ENCODE data around the gene CLCN4.

Gene CLCN4

DNA sequence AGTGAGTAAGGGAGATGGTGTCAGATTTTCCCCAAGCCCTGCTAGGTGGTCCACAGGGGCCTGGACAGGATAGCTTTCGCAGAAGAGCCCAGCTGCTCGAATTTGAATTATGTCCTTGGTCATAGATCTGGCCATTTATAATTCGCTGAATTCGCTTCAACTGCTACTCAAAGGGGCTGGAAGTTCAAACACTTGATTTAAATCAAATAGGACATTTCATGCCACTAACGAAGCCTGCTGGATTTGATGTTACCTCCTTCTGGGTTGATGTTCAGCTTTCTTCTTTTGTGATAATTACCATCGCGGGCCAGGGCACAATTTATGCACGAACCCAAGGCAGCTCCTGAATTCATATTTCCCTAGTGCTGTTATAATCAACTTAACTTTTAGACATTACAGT, 67.0 kb downstream of the CLCN4 start:
- in situ Hi-C loops (cut with MboI; ENCODE audit: low sequenced_read_pairs, unreplicated experiment), result no loop called here
- no peak for TF ChIP-seq CTCF (IDR thresholded peaks at IDR 0.05; ENCODE audit: borderline replicate concordance, control extremely low read depth, extremely low read depth, insufficient read depth, missing control alignments)
- DNase-seq (ENCODE audit: low spot score), result no peak

DNA sequence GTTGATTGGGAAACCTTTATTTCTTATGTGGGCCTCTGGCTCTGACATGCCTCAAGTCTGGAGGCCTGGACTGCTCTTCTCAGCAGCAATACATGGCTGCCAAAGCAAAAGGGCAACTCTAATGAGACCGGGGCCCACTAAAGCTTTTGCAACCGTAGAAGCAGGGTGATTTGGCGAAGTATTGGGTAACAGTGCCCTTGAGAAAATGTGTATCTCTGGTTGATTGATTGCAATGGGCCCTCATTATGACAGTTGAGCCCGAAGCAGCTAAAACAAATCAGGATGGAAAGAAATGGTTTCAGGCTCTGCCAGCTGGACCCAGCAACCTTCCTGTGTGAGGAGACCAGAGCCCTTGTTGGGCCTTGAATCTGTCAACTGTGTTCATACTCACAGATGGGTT, 73.4 kb downstream of the CLCN4 start:
- in situ Hi-C loops (cut with MboI; ENCODE audit: low sequenced_read_pairs, unreplicated experiment), result no loop called here
- no peak for DNase-seq (ENCODE audit: low spot score)
- TF ChIP-seq CTCF (IDR thresholded peaks at IDR 0.05; ENCODE audit: borderline replicate concordance, control extremely low read depth, extremely low read depth, insufficient read depth, missing control alignments), result no peak

DNA sequence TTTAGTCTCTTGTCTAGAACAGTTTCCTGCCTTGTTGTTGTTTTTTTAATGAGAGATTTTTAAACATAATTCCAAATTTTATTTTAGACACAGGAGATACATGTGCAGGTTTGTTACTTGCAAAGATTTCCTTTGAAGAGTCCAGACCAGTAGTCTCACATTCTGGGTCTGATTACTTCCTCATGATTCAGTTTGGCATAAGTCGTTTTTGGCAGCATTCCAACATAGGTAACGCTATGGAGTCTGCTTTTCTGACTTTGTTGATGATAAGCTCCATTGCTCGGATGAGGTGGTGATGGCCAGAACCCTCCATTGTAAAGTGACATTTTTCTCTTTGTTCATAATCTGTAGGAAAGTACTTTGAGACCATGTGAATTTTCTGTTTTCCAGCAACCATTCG, 74.7 kb downstream of the CLCN4 start:
- no peak for DNase-seq (ENCODE audit: low spot score)
- no peak for TF ChIP-seq CTCF (IDR thresholded peaks at IDR 0.05; ENCODE audit: borderline replicate concordance, control extremely low read depth, extremely low read depth, insufficient read depth, missing control alignments)
- in situ Hi-C loops (cut with MboI; ENCODE audit: low sequenced_read_pairs, unreplicated experiment), result no loop called here

DNA sequence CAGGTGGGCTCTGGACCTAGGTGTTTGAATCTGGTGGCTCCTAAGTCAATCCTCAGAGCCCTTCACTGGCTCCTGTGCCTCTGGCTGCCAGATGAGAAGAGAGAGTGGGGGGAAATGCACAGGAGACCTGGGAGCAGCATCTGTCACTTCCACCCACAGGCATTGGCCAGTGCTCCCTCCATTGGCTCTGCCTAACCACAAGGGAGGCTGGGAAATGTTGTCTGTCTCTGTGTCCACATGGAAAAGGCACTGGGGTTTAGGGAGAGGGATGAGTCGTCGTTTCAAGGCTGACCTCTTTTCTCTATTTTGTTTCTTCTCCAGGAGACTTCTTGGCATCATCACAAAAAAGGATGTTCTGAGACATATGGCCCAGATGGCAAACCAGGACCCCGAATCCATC, 76.4 kb downstream of the CLCN4 start:
- in situ Hi-C loops (cut with MboI; ENCODE audit: low sequenced_read_pairs, unreplicated experiment), result no loop called here
- TF ChIP-seq CTCF (IDR thresholded peaks at IDR 0.05; ENCODE audit: borderline replicate concordance, control extremely low read depth, extremely low read depth, insufficient read depth, missing control alignments), result no peak
- no peak for DNase-seq (ENCODE audit: low spot score)

GRCh38 chrX:10233696-10234095, 76.9 kb downstream of the CLCN4 start:
- DNase-seq (ENCODE audit: low spot score), result no peak
- TF ChIP-seq CTCF (IDR thresholded peaks at IDR 0.05; ENCODE audit: borderline replicate concordance, control extremely low read depth, extremely low read depth, insufficient read depth, missing control alignments), result no peak
- in situ Hi-C loops (cut with MboI; ENCODE audit: low sequenced_read_pairs, unreplicated experiment), result no loop called here

DNA sequence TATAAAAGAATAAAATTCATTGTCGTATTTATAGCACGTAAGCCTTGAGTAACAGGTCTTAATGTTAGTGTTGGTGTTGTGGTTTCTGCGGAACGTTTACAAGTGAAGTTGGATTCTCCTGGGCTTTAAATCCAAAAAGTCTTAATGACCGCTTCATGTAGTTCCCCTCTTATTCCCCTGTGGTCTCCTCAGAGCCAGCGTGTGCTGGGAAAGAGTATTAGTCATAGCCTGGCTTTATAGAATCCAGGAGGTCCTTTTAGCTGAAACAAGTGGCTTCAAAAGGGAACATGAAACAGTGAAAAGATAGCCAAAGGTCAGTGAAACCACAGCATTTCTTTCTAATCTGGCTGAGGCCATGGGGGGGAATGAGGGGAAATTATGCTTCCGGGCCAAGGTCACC, 79.1 kb downstream of the CLCN4 start:
- in situ Hi-C loops (cut with MboI; ENCODE audit: low sequenced_read_pairs, unreplicated experiment), result no loop called here
- TF ChIP-seq CTCF (IDR thresholded peaks at IDR 0.05; ENCODE audit: borderline replicate concordance, control extremely low read depth, extremely low read depth, insufficient read depth, missing control alignments), result no peak
- no peak for DNase-seq (ENCODE audit: low spot score)

GRCh38 chrX:10237241-10237640, 80.5 kb downstream of the CLCN4 start:
- no peak for DNase-seq (ENCODE audit: low spot score)
- no peak for TF ChIP-seq CTCF (IDR thresholded peaks at IDR 0.05; ENCODE audit: borderline replicate concordance, control extremely low read depth, extremely low read depth, insufficient read depth, missing control alignments)
- in situ Hi-C loops (cut with MboI; ENCODE audit: low sequenced_read_pairs, unreplicated experiment), result no loop called here
